ENCODE results near the gene EIF4E2.

DNA sequence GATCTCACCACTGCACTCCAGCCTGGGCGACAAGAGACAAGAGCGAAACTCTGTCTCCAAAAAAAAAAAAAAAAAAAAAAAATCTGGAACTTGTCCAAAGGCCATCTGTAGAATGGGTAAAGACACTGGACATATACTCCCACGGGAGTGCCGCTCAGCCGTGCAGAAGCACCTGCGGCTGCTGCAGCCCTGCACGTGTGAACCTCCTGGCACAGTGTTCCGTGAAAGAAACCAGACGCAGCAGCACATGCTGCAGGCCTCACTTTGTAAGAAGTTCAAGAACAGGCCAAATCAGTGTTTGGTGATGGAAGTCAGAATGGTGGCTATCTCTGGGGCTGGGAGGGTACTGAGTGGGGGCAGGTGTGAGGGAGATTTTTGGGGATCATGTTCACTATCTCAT, 18.1 kb upstream of the EIF4E2 start:
- TF ChIP-seq ZNF70 (CRISPR knock-in tag; IDR thresholded peaks at IDR 0.05) (peak; percentile 39; the same call in 1 of the 2 replicates), ZC3H10 (CRISPR knock-in tag; IDR thresholded peaks at IDR 0.05) (no peak), PATZ1 (CRISPR knock-in tag; IDR thresholded peaks at IDR 0.05; ENCODE audit: borderline replicate concordance) (no peak), ZFP30 (CRISPR knock-in tag; IDR thresholded peaks at IDR 0.05) (no peak), ARNTL (CRISPR knock-in tag; IDR thresholded peaks at IDR 0.05; ENCODE audit: borderline replicate concordance, low read depth) (peak; percentile 66; the same call in 1 of the 2 replicates), SNAI2 (CRISPR knock-in tag; IDR thresholded peaks at IDR 0.05) (no peak), OSR1 (CRISPR knock-in tag; IDR thresholded peaks at IDR 0.05) (no peak), ZNF565 (CRISPR knock-in tag; conservative IDR thresholded peaks at IDR 0.05; ENCODE audit: low read depth) (no peak), RARB (CRISPR knock-in tag; IDR thresholded peaks at IDR 0.05) (no peak), TCF4 (CRISPR knock-in tag; IDR thresholded peaks at IDR 0.05; ENCODE audit: borderline replicate concordance) (peak; percentile 41; the same call in 1 of the 2 replicates), POU6F1 (CRISPR knock-in tag; IDR thresholded peaks at IDR 0.05; ENCODE audit: borderline replicate concordance, low read depth) (no peak), ZNF8 (CRISPR knock-in tag; IDR thresholded peaks at IDR 0.05) (no peak)
